Activated naive CD4-positive, alpha-beta T cell treated with anti-CD3 and anti-CD28 coated beads, Interleukin-2, amount 50 U/mL, for 24 hours (primary cell): ENCODE data around the gene TMEM245.
"Not testable (repeated sequence)": the region's sequence is repeated elsewhere in the genome, so short reads cannot be mapped to it uniquely, and the experiment has no call there.

Experiments
- H3K27ac Mint-ChIP-seq: one replicate; pipeline ENCODE4 v1.8.0; 2021; ENCODE audit warnings: mild to moderate bottlenecking, mixed read lengths
- H3K27me3 Mint-ChIP-seq: one replicate; pipeline ENCODE4 v1.8.0; 2021; ENCODE audit warnings: mixed read lengths
- H3K36me3 Mint-ChIP-seq: one replicate; pipeline ENCODE4 v1.8.0; 2021; ENCODE audit warnings: mixed read lengths
- H3K4me1 Mint-ChIP-seq: one replicate; pipeline ENCODE4 v1.8.0; 2021; ENCODE audit warnings: mixed read lengths
- H3K4me3 Mint-ChIP-seq: one replicate; pipeline ENCODE4 v1.8.0; 2021; ENCODE audit warnings: mild to moderate bottlenecking, mixed read lengths
- H3K9me3 Mint-ChIP-seq: one replicate; pipeline ENCODE4 v1.8.0; 2021; ENCODE audit warnings: mixed read lengths

TMEM245 gene

DNA sequence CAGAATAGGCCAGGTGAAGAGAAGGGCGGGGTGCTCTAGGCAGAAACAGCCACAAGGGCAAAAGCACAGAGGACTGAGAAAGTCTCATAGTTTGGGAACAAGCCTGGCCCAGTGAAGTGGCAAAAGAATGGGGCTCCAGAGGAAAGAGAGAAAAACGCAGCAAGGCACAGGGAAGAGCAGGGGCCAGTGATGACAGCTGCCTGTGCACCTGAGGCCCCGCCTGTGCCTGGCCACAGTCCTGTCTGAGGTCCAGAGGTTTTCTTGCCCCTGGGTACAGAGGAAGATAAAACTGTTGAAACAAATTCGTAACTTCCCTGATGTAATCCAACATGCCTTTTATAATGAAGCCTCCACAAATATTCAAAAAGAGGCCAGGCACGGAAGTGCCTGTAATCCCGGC, 25.3 kb upstream of the TMEM245 start:
- peaks cover 6% of the 10 kb centered on the region for H3K4me1 Mint-ChIP-seq
- H3K27me3 Mint-ChIP-seq: no peaks in the 10 kb centered on the region
- no peaks in the 10 kb centered on the region for H3K36me3 Mint-ChIP-seq
- H3K4me3 Mint-ChIP-seq: no peak overlapping the region
- no peak overlapping the region for H3K27ac Mint-ChIP-seq
- no peaks in the 10 kb centered on the region for H3K9me3 Mint-ChIP-seq

DNA sequence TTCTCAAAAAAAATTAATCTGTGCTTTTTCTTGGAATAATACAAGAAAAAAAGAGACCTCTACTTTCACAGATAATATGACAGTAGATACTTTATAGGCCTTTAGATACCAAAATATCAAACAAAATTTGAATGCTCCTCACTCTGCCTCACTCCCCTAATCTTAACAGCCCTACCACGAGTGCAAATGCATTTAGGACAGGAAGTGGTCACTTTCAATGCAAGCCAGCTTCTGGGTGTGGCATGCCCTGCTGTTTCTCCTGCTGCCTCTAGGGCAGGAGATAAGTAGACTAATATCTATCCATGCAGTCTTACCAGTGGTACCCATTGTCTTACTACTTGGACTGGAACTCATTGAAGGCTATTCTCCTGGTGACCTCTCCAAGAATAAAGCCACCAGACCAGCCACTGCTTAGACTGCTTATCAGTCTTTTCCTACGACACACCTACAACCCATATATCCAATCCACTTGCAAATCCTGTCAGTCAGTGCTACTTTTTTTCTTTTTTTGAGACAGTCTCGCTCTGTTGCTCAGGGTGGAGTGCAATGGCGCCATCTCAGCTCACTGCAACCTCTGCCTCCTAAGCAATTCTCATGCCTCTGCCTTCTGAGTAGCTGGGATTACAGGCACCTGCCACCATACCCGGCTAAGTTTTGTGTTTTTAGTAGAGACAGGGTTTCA, 24.3 kb upstream of the TMEM245 start:
- Mint-ChIP-seq H3K27ac (no peak overlapping the region), H3K4me3 (no peak overlapping the region), H3K4me1 (peaks cover 6% of the 10 kb centered on the region)

DNA sequence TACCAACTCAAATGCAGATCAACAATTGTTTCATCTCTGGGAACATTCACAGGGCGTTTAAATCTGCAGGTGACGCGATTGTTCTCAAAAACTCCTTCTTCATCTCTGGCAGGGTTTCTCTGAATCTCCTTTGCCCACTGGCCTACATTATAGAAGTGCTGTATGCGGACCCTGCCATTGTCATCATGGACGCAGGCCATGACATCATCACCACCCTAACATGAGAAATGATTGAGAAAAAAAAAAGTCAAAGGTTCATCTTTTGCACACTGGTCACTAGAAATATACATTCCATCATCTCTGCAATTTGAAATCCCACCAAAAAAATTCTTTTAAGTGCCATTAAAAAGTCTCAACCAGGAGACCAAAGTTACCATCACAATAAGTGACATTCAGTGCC, 21.6 kb upstream of the TMEM245 start:
- Mint-ChIP-seq H3K4me1 (peaks cover 6% of the 10 kb centered on the region), H3K9me3 (no peaks in the 10 kb centered on the region), H3K27me3 (no peaks in the 10 kb centered on the region), H3K4me3 (no peak overlapping the region), H3K27ac (no peak overlapping the region), H3K36me3 (no peaks in the 10 kb centered on the region)

More for the DNA sequence above, 24.3 kb upstream of the TMEM245 start:
- Mint-ChIP-seq H3K27me3 (no peaks in the 10 kb centered on the region), H3K9me3 (no peaks in the 10 kb centered on the region), H3K36me3 (no peaks in the 10 kb centered on the region)

DNA sequence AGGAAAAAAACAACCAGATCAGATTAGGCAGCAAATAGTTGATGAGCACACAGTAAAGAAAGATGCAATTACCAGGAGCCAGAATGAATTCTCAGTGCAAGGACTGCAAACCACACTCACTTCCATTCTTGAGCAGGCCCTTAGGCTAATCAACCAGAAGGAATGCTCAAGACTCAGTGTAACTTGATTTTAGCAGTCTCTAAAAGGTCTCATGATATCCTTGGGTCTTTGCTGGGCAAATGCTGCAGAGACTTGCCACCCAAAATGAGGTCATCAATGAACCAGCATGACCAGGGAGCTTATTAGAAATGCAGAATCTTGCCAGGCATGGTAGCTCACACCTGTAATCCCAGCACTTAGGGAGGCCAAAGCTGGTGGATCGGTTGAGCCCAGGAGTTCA, 20.1 kb upstream of the TMEM245 start:
- H3K4me3 Mint-ChIP-seq: no peak overlapping the region
- H3K4me1 Mint-ChIP-seq: peaks cover 6% of the 10 kb centered on the region
- H3K9me3 Mint-ChIP-seq: no peaks in the 10 kb centered on the region
- H3K27me3 Mint-ChIP-seq: no peaks in the 10 kb centered on the region
- H3K36me3 Mint-ChIP-seq: no peaks in the 10 kb centered on the region
- no peak overlapping the region for H3K27ac Mint-ChIP-seq

DNA sequence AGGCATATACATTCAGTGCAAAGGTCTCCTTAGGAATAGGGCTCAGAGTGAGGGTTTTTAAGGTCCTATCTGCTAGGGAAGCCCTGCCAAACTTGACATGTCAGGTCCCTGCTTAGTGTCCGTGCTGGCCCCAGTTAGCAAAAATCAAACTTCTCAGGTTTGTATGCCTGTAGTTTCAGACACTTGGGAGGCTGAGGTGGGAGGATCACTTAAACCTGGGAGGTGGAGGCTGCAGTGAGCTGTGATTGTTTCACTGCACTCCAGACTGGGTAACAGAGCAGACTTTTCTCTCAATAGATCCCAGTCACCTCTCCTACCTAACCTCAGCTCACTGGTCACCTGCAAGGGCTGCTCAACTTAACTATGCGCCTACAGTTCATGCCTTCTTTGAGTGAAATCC, 18.7 kb upstream of the TMEM245 start:
- Mint-ChIP-seq H3K9me3 (no peaks in the 10 kb centered on the region), H3K4me3 (no peak overlapping the region), H3K27ac (no peak overlapping the region), H3K4me1 (no peaks in the 10 kb centered on the region), H3K36me3 (no peaks in the 10 kb centered on the region), H3K27me3 (no peaks in the 10 kb centered on the region)

DNA sequence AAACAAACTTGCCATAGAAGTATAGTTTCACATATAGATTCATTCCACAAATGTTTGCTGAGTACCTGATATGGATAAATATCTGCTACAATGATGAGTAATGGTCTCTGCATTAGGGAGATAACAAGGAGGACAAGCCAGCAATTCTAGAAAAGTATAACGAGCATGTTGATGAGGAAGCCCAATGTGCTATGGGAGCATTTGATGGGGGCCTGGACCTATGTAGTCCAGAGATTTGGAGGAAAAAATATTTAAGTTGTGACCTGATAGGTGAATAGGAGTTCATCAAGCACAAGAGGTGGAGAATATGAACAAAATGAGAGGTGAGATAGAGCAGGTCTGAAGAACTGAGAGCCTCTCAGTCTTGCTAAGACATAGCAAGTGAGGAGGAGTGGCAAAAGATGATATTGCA, 14.4 kb upstream of the TMEM245 start:
- Mint-ChIP-seq H3K4me3 (no peak overlapping the region), H3K36me3 (no peaks in the 10 kb centered on the region)

DNA sequence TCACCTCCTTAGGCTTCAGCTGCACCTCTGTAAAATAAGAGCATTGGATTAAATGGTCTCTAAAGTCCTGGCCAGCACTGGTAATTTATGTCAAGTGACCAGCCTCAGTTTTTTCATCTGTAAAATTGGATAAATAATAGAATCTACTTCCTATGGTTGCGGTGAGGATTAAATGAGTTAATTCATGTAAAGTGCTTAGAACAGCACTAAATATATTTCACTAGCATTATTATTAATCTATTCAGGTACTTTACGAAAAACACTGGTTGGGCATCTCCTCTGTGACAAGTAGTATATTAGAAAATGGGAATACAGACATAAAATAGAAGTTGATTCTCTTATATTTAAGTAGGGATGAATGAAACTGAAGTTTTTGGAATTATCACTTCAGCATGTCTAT, 13.8 kb upstream of the TMEM245 start:
- Mint-ChIP-seq H3K4me1 (no peaks in the 10 kb centered on the region), H3K4me3 (no peak overlapping the region), H3K27ac (no peak overlapping the region), H3K27me3 (no peaks in the 10 kb centered on the region), H3K9me3 (no peaks in the 10 kb centered on the region), H3K36me3 (no peaks in the 10 kb centered on the region)

More for the DNA sequence above, 14.4 kb upstream of the TMEM245 start:
- Mint-ChIP-seq H3K27me3 (no peaks in the 10 kb centered on the region), H3K27ac (no peak overlapping the region), H3K9me3 (no peaks in the 10 kb centered on the region), H3K4me1 (no peaks in the 10 kb centered on the region)

DNA sequence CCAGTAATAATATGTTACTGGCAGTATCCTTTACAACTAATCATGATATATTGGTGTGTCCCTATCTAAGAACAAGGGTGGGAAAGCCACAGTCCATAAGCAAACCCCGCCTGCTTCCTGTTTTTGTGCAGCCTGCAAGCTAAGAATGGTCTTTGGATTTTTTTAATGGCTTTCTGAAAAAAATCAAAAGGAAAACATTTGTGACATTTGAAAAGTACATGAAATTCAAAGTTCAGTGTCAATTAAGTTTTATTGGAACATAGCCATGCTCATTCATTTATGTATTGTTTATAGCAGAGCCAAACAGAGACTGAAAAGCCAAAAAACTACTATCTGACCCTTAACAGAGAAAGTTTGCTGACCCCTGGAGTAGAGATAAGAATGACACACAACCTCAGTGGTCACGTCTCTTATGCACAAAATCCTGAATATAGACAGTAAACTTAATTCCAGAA, 12.8 kb upstream of the TMEM245 start:
- no peaks in the 10 kb centered on the region for H3K4me1 Mint-ChIP-seq
- no peaks in the 10 kb centered on the region for H3K36me3 Mint-ChIP-seq
- no peak overlapping the region for H3K27ac Mint-ChIP-seq
- no peak overlapping the region for H3K4me3 Mint-ChIP-seq
- no peaks in the 10 kb centered on the region for H3K27me3 Mint-ChIP-seq
- no peaks in the 10 kb centered on the region for H3K9me3 Mint-ChIP-seq

DNA sequence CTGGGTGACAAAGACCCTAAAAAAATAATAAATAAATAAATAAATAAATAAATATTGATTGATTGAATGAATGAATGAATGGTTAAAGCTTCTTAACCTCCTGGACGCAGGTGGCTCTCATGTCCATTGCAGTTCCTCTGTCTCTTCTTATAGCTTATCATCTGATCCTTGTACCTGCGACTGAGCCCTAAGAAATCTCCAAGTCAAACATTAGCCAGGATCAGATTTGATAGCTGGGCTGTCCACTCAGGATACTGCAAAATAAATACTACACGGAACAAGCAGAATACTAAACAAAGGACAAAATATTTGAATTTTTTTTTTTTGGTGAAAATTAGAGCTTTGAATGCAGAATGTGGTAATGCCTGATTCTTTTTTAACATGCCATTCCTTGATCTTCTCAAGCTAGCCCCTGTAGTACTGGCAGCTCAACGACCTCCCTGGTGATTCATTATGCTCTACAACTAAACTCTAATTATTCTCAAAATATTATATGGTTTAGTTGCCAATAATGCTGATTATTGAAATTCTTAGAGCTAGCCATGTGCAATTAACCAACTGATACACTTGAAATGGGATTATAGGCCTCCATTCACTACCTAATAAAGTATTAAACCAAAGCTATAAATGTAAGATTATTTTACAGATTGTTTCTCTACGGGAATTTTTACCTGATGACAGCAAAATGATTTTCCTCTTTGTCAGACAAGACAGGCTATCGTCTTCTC, 9.9 kb upstream of the TMEM245 start:
- H3K9me3 Mint-ChIP-seq: no peaks in the 10 kb centered on the region
- no peak overlapping the region for H3K27ac Mint-ChIP-seq
- H3K36me3 Mint-ChIP-seq: no peaks in the 10 kb centered on the region
- H3K4me1 Mint-ChIP-seq: no peaks in the 10 kb centered on the region
- H3K4me3 Mint-ChIP-seq: no peak overlapping the region
- H3K27me3 Mint-ChIP-seq: no peaks in the 10 kb centered on the region

DNA sequence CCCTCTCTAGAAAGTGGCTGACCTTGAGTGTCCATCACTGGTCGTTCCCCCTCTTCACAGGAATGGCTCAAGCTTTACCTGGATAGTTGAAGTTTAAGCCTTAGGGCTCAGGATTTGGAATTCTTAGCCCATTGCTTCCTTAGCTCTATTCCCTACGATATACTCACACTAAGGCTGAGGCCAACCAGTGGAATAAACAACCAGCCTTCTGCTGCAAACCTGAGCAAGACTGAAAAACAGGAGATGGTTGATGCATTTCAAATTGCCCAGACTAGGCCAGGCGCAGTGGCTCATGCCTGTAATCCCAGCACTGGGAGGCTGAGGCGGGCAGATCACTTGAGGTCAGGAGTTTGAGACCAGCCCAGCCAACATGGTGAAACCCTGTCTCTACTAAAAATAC, 6.9 kb upstream of the TMEM245 start:
- H3K36me3 Mint-ChIP-seq, H3K4me3 Mint-ChIP-seq, H3K27ac Mint-ChIP-seq, H3K4me1 Mint-ChIP-seq, H3K27me3 Mint-ChIP-seq, H3K9me3 Mint-ChIP-seq: not testable (repeated sequence)

DNA sequence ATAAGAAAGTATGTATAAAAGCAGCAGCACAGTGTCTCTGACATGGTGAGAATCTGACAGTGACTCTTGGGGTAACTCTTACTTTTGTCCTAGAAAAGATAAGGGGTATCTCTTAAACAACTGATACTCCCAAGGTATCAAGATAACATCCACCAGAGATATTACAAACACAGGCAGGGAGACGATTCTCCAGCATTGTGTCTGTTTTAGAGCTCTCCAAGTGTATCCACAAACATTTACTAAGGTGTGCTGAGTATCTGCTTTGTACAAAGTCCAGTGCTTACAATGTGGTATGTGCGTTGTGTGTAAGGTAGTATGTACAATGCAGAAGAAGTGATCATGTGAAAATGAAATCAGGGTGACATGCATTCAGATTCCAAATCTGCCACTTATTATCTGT, 4.4 kb upstream of the TMEM245 start:
- H3K4me1 Mint-ChIP-seq: peaks cover 6% of the 10 kb centered on the region
- no peaks in the 10 kb centered on the region for H3K36me3 Mint-ChIP-seq
- no peak overlapping the region for H3K27ac Mint-ChIP-seq
- no peak overlapping the region for H3K4me3 Mint-ChIP-seq
- H3K9me3 Mint-ChIP-seq: no peaks in the 10 kb centered on the region
- H3K27me3 Mint-ChIP-seq: no peaks in the 10 kb centered on the region

DNA sequence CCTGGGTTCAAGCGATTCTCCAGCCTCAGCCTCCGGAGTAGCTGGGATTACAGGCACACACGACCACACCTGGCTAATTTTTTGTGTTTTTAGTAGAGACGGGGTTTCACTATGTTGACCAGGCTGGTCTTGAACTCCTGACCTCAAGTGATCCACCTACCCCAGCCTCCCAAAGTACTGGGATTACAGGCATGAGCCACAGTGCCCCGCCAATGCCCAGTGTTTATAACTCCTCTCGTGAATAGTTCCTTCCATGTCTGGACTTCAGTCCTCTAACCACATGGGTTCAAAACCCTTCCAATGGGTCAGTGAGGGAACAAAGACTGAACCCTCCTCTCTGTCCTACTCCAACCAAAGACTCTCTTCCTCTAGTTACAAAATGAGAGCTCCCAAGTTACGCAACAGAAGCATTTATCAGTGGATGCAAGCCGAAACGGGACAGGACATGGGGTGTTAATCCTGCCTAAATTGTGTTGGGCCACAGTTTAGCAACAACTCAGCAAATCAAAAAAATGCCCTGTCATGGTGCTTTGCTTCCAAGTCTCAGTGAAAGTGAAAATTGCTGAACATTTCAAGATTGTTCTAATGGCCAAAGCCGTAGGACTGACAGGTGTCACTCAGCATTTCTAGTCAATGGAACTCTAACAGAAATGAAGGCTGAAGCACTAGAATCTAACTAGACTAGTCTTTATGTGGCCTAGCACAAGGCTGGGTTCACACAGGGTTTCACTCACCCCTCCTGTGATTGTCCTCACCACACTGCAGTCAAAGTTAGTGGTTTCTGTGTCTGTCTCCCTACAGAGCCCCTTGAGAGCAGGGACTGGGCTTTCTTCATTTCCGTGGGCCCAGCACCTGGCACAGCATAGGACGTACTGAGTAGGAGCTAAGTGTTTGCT, 3.2 kb upstream of the TMEM245 start:
- no peaks in the 10 kb centered on the region for H3K9me3 Mint-ChIP-seq
- H3K36me3 Mint-ChIP-seq: no peaks in the 10 kb centered on the region
- no peak overlapping the region for H3K27ac Mint-ChIP-seq
- H3K27me3 Mint-ChIP-seq: no peaks in the 10 kb centered on the region
- peaks cover 13% of the 10 kb centered on the region for H3K4me1 Mint-ChIP-seq
- no peak overlapping the region for H3K4me3 Mint-ChIP-seq

DNA sequence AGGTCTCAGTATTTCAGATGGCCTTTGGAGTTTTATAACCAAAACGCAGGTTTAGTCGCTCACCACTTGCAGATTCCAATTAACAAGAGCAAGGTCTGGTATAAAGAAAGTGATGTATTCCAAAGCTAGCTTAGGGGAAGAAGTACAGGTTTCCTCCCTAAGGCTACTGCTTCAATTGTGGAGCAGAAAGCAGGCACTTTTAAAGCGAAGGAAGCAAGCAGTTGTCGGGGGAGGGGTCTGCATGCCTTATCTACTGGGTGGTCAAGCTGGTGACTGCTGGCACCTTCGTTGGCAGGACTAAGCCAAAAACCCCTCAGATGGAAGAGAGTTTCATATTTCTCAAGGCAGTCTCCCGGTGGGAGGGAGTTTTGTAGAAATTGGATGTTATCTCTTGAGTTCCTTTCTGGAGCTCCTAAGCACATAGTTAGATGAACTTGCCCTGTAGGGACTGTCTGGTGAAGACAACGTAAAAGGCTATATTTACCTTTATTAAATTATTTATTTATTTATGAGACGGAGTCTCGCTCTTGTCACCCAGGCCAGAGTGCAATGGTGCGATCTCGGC, 1.6 kb upstream of the TMEM245 start:
- Mint-ChIP-seq H3K27me3 (no peaks in the 10 kb centered on the region), H3K9me3 (no peaks in the 10 kb centered on the region), H3K27ac (peak overlapping the region; percentile 41), H3K4me3 (no peak overlapping the region), H3K4me1 (peaks cover 29% of the 10 kb centered on the region), H3K36me3 (peaks cover 4% of the 10 kb centered on the region)

DNA sequence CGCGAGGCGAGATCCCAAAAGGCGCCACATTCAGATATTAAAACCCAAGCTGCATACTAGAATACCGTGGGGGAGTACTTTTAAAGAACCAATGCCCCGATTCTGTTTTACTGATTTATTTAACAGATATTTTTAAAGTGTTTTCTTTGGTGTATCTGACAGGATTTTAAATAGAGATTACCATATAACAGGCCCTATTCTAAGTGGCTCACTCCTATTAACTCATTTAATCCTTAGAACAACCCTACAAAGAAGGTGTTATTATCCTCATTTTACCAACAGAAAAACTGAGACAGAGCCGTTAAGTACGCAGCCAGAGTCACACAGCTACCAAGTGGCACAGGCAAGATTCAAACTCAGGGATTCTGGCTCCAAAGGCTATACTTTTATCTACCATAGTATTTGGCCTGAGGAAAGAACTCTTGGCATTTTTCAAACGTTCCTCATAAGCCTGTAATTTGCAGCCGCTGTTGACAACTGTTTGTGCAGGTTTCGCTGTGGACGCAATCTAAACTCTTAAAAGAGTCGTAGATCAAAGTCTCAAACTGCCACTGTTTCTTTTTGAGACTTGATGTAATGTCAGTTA, 550 bp upstream of the TMEM245 start:
- Mint-ChIP-seq H3K27ac (peak overlapping the region; percentile 43), H3K36me3 (peaks cover 4% of the 10 kb centered on the region), H3K4me3 (peak overlapping the region; percentile 63), H3K9me3 (no peaks in the 10 kb centered on the region), H3K4me1 (peaks cover 37% of the 10 kb centered on the region), H3K27me3 (no peaks in the 10 kb centered on the region)

DNA sequence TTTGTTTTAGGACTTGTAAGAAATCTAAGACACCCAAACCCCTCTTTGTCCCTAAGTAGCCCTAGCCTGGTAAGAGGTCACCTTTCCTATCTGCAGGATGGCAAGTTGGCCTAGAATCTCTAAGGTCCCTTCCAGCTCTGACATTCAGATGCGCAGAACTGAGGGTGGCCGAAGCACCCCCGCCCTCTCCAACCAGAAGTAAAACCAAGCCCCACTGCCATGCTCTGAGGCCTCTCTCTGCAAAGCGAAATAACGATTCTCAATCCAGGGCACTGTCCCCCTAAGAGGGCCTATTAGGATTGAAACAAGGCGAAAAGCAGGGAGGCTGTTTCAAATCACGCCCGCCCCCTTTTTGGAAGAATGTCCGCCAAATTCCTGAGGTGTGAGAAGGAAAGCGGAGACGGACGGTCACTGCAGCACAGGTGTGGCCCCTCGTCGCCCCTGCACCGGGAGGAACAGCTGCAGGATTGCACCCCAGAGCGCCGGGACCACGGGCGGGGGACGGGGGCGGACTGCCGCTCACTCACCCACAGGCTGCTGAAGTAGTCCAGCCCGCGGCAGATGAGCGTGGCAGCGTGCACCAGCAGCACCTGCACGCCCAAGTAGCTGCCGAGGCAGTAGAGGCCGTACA, 824 bp downstream of the TMEM245 start:
- Mint-ChIP-seq H3K4me3 (peak overlapping the region; percentile 92), H3K27me3 (no peaks in the 10 kb centered on the region), H3K9me3 (no peaks in the 10 kb centered on the region), H3K27ac (peak overlapping the region; percentile 94), H3K36me3 (peaks cover 8% of the 10 kb centered on the region), H3K4me1 (peaks cover 51% of the 10 kb centered on the region)
